Activated effector memory CD4-positive, alpha-beta T cell treated with Interleukin-2 at 50 U/mL for 16 hours (primary cell): ENCODE measurements around the gene C3orf49.
A peak's percentile ranks its signal among the peaks of the same experiment; 100 is the strongest.

Experiments
- DNase-seq: peaks from one replicate; pipeline ENCODE4 v3.0.0-alpha.2; 2020

The C3orf49 gene

GRCh38 chr3:63853106-63853505 lies 34.0 kb downstream of the C3orf49 start:
- no peak for DNase-seq

- no peak for DNase-seq
Observed at GRCh38 chr3:63855333-63855940, 36.3 kb downstream of the C3orf49 start.

- no peak for DNase-seq
Observed at GRCh38 chr3:63857311-63857710, 38.2 kb downstream of the C3orf49 start.

GRCh38 chr3:63860776-63861175 lies 41.7 kb downstream of the C3orf49 start:
- DNase-seq = no peak

- no peak for DNase-seq
Observed at GRCh38 chr3:63861306-63861705, 42.2 kb downstream of the C3orf49 start.

- DNase-seq = no peak
Observed at GRCh38 chr3:63862804-63863149, 43.7 kb downstream of the C3orf49 start.

GRCh38 chr3:63863150-63864007 lies 44.3 kb downstream of the C3orf49 start, which contains the start of the genes ATXN7 and THOC7:
TSS of gene ATXN7 (plus strand) at chr3:63863867. CDS start at chr3:63912599, 48,732 bp downstream.
TSS of gene THOC7 (minus strand) at chr3:63863805. CDS start at chr3:63863790, 15 bp downstream.
- DNase-seq = peak; percentile 66

GRCh38 chr3:63864008-63864964 lies 45.2 kb downstream of the C3orf49 start:
- DNase-seq = peak; percentile 20

- DNase-seq = no peak
Observed at GRCh38 chr3:63864965-63865327, 45.8 kb downstream of the C3orf49 start.

- DNase-seq = no peak
Observed at GRCh38 chr3:63867225-63867624, 48.1 kb downstream of the C3orf49 start.

- DNase-seq = no peak
Observed at GRCh38 chr3:63869940-63870614, 51.0 kb downstream of the C3orf49 start.

- DNase-seq = no peak
Observed at GRCh38 chr3:63870615-63871005, 51.5 kb downstream of the C3orf49 start.

- no peak for DNase-seq
Observed at GRCh38 chr3:63872135-63872924, 53.2 kb downstream of the C3orf49 start.

- DNase-seq = no peak
Observed at GRCh38 chr3:63874769-63875168, 55.7 kb downstream of the C3orf49 start.

- no peak for DNase-seq
Observed at GRCh38 chr3:63875510-63875909, 56.4 kb downstream of the C3orf49 start.

GRCh38 chr3:63876260-63876659 lies 57.2 kb downstream of the C3orf49 start:
- DNase-seq = no peak

GRCh38 chr3:63877737-63878393 lies 58.8 kb downstream of the C3orf49 start:
- no peak for DNase-seq

- no peak for DNase-seq
Observed at GRCh38 chr3:63878394-63879060, 59.4 kb downstream of the C3orf49 start.

GRCh38 chr3:63880653-63881052 lies 61.6 kb downstream of the C3orf49 start:
- no peak for DNase-seq

GRCh38 chr3:63886858-63887257 lies 67.8 kb downstream of the C3orf49 start:
- no peak for DNase-seq

GRCh38 chr3:63891518-63891917 lies 72.4 kb downstream of the C3orf49 start:
- no peak for DNase-seq
